B cell (primary cell): ENCODE results near the gene IFNG.

Experiments used
- EZH2 ChIP-seq: IDR thresholded peaks from 2 replicates; pipeline ENCODE4 v1.6.1; 2012; ENCODE audit warnings: borderline replicate concordance, low read depth, mild to moderate bottlenecking, moderate library complexity, low read length; ENCODE audit not compliant: insufficient read depth, poor library complexity, severe bottlenecking
- TF ChIP-seq, protein P1 (sequence below): fragments of 200-600 bp; IDR thresholded peaks from one replicate; pipeline ENCODE4 v1.8.0; 2022; ENCODE audit warnings: antibody characterized with exemption, mild to moderate bottlenecking

GRCh38 chr12:68106660-68107059, 52.9 kb downstream of the IFNG start:
- TF ChIP-seq, protein P1, sequence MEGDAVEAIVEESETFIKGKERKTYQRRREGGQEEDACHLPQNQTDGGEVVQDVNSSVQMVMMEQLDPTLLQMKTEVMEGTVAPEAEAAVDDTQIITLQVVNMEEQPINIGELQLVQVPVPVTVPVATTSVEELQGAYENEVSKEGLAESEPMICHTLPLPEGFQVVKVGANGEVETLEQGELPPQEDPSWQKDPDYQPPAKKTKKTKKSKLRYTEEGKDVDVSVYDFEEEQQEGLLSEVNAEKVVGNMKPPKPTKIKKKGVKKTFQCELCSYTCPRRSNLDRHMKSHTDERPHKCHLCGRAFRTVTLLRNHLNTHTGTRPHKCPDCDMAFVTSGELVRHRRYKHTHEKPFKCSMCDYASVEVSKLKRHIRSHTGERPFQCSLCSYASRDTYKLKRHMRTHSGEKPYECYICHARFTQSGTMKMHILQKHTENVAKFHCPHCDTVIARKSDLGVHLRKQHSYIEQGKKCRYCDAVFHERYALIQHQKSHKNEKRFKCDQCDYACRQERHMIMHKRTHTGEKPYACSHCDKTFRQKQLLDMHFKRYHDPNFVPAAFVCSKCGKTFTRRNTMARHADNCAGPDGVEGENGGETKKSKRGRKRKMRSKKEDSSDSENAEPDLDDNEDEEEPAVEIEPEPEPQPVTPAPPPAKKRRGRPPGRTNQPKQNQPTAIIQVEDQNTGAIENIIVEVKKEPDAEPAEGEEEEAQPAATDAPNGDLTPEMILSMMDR, result no peak
- TF ChIP-seq EZH2, result no peak
